HCT116 (cell line): ENCODE data around the gene GRIN2A. TPM values are rescaled to one million over a fixed set of nuclear protein-coding genes. Genes with fewer than 3 reads are reported as not detected.

ENCODE experiments used
- ATAC-seq: fragments of 200-7000 bp; cut with Tn5 transposase; 2 replicates; pipeline ENCODE4 v1.9.1; 2020; ENCODE audit warnings: mild to moderate bottlenecking, moderate library complexity
- BruUV-seq: library from RNA; stranded (reverse); fragments of 400-500 nt; replicated peaks from 2 replicates; lab custom pipeline; 2021; lab: Mats Ljungman, UMichigan
- CTCF ChIA-PET: fragments of 300-600 bp; sonication (Branson Sonifier 250); formaldehyde crosslinking; loops from one replicate; lab custom pipeline; 2021; ENCODE audit warnings: antibody characterized with exemption; lab: Charles Lee
- POLR2A ChIA-PET: fragments of 300-600, 350-600 bp; sonication (Branson Sonifier 250); formaldehyde crosslinking; loops from one replicate; lab custom pipeline; 2021; ENCODE audit warnings: antibody characterized with exemption; lab: Charles Lee
- RAD21 ChIA-PET, 2 experiments: fragments of 300-600 bp; sonication (Branson Sonifier 250); formaldehyde crosslinking; loops; one replicate each; lab custom pipeline; 2023; ENCODE audit warnings: low total read pairs in 2 of 2; ENCODE audit not compliant: uncharacterized antibody in 2 of 2, unreplicated experiment in 2 of 2, low non-redundant PET in 1 of 2; lab: Charles Lee
- DNase-seq: peaks from one replicate; pipeline ENCODE4 v3.0.0-alpha.2; 2010; ENCODE audit warnings: low read depth, low spot score
- H2AFZ ChIP-seq: fragments of 200-600 bp; shearing (Covaris generic), sonication (generic); 2 replicates; pipeline ENCODE4 v1.6.1; 2017; ENCODE audit warnings: low read depth, mixed run types, mixed read lengths, antibody characterized with exemption, low read length; ENCODE audit not compliant: poor library complexity, severe bottlenecking
- H3K27ac ChIP-seq: 2 replicates; pipeline ENCODE4 v1.5.1; 2012; ENCODE audit warnings: low read depth, low read length
- H3K27me3 ChIP-seq: fragments of 200-600 bp; sonication (generic); 2 replicates; pipeline ENCODE4 v1.6.1; 2016; ENCODE audit warnings: mixed run types, low read length, mixed read lengths; ENCODE audit not compliant: insufficient read depth
- H3K36me3 ChIP-seq, 2 experiments: fragments of 200-500 bp in 1 of 2; fragments of 200-600 bp in 1 of 2; sonication (Bioruptor generic) in 1 of 2; sonication (generic) in 1 of 2; 2 replicates each; pipeline versions ENCODE4 v1.5.1 to v1.6.1; 2014 to 2016; ENCODE audit warnings: low read length in 2 of 2, inconsistent platforms in 1 of 2, mixed read lengths in 1 of 2, mixed run types in 1 of 2; ENCODE audit not compliant: insufficient read depth in 2 of 2, control insufficient read depth in 1 of 2
- H3K4me1 ChIP-seq, 2 experiments: fragments of 200-600 bp in 1 of 2; sonication (generic) in 1 of 2; 2 replicates each; pipeline versions ENCODE4 v1.5.1 to v1.6.1; 2012 to 2017; ENCODE audit warnings: low read length in 2 of 2, inconsistent platforms in 1 of 2, mild to moderate bottlenecking in 1 of 2, mixed read lengths in 1 of 2, mixed run types in 1 of 2, moderate library complexity in 1 of 2; ENCODE audit not compliant: insufficient read depth in 2 of 2, control insufficient read depth in 1 of 2
- H3K4me2 ChIP-seq: fragments of 200-600 bp; sonication (generic); 2 replicates; pipeline ENCODE4 v1.6.1; 2017; ENCODE audit warnings: mixed run types, low read length, mixed read lengths
- H3K4me3 ChIP-seq, 2 experiments: fragments of 200-600 bp in 1 of 2; sonication (generic) in 1 of 2; replicated peaks in 1 of 2; 2 replicates each; pipeline ENCODE4 v1.5.1; 2011 to 2016; ENCODE audit warnings: low read length in 2 of 2, control low read depth in 1 of 2, low read depth in 1 of 2, mild to moderate bottlenecking in 1 of 2, mixed read lengths in 1 of 2, mixed run types in 1 of 2
- H3K79me2 ChIP-seq: fragments of 200-600 bp; sonication (generic); 2 replicates; pipeline ENCODE4 v1.6.1; 2017; ENCODE audit warnings: mild to moderate bottlenecking, mixed run types, low read length, moderate library complexity, mixed read lengths; ENCODE audit not compliant: insufficient read depth
- H3K9ac ChIP-seq: fragments of 200-600 bp; sonication (generic); 2 replicates; pipeline ENCODE4 v1.6.1; 2016; ENCODE audit warnings: low read length, mixed read lengths
- H3K9me2 ChIP-seq: fragments of 200-600 bp; sonication (generic), shearing (Covaris generic); 2 replicates; pipeline ENCODE4 v1.6.1; 2017; ENCODE audit warnings: mixed run types, mild to moderate bottlenecking, moderate library complexity; ENCODE audit not compliant: insufficient read depth
- H3K9me3 ChIP-seq, 2 experiments: fragments of 200-500 bp in 1 of 2; fragments of 200-600 bp in 1 of 2; sonication (Bioruptor generic) in 1 of 2; sonication (generic) in 1 of 2; 2 replicates each; pipeline ENCODE4 v1.6.1; 2014 to 2017; ENCODE audit warnings: low read length in 2 of 2, mixed read lengths in 2 of 2, inconsistent platforms in 1 of 2, low read depth in 1 of 2, mild to moderate bottlenecking in 1 of 2, mixed run types in 1 of 2, moderate library complexity in 1 of 2; ENCODE audit not compliant: control insufficient read depth in 1 of 2, insufficient read depth in 1 of 2
- H4K20me1 ChIP-seq: fragments of 200-600 bp; sonication (generic), shearing (Covaris generic); 2 replicates; pipeline ENCODE4 v1.6.1; 2017; ENCODE audit warnings: mixed run types, mild to moderate bottlenecking, moderate library complexity; ENCODE audit not compliant: insufficient read depth
- ATF3 ChIP-seq: IDR thresholded peaks from 2 replicates; pipeline ENCODE4 v1.6.1; 2012
- CBX3 ChIP-seq: IDR thresholded peaks from 2 replicates; pipeline ENCODE4 v1.6.1; 2012; ENCODE audit warnings: low read depth
- CTCF ChIP-seq, 3 experiments: fragments of 200-600 bp in 1 of 3; sonication (generic) in 1 of 3; IDR thresholded peaks in 2 of 3; conservative IDR thresholded peaks in 1 of 3; 2 replicates each; pipeline ENCODE4 v1.5.1; 2012 to 2017; ENCODE audit warnings: low read depth in 2 of 3, low read length in 2 of 3, antibody characterized with exemption in 1 of 3, borderline replicate concordance in 1 of 3, control low read depth in 1 of 3, mild to moderate bottlenecking in 1 of 3, mixed read lengths in 1 of 3, mixed run types in 1 of 3, moderate library complexity in 1 of 3; ENCODE audit not compliant: insufficient read depth in 1 of 3
- EGR1 ChIP-seq: IDR thresholded peaks from 2 replicates; pipeline ENCODE4 v1.6.1; 2012; ENCODE audit warnings: low read depth
- ELF1 ChIP-seq: IDR thresholded peaks from 2 replicates; pipeline ENCODE4 v1.6.1; 2012; ENCODE audit warnings: low read depth, borderline replicate concordance
- EZH2phosphoT487 ChIP-seq: fragments of 200-600 bp; IDR thresholded peaks from 2 replicates; pipeline ENCODE4 v1.6.1; 2018; ENCODE audit warnings: antibody characterized with exemption, borderline replicate concordance
- YY1 ChIP-seq: IDR thresholded peaks from 2 replicates; pipeline ENCODE4 v1.6.1; 2011; ENCODE audit warnings: low read length, low read depth, moderate library complexity, mild to moderate bottlenecking; ENCODE audit not compliant: insufficient replicate concordance; ENCODE audit errors: extremely low read depth
- ZBTB33 ChIP-seq: IDR thresholded peaks from 2 replicates; pipeline ENCODE4 v1.6.1; 2011; ENCODE audit warnings: mild to moderate bottlenecking, low read length, moderate library complexity; ENCODE audit not compliant: insufficient replicate concordance; ENCODE audit errors: extremely low read depth
- ZNF274 ChIP-seq: fragments of 200-500 bp; sonication (Bioruptor generic); IDR thresholded peaks from 2 replicates; pipeline ENCODE4 v1.6.1; 2014; ENCODE audit warnings: mild to moderate bottlenecking, low read depth, low read length, inconsistent platforms
- intact Hi-C: fragments of 100-400 bp; cut with micrococcal nuclease; formaldehyde crosslinking; loops from 2 replicates; pipeline ENCODE4 v1.10.0; 2022
- total RNA-seq: library from RNA; stranded (reverse); gene quantifications from one replicate; pipeline ENCODE4 v1.2.1, GENCODE V29; 2021; ENCODE audit not compliant: unreplicated experiment

The GRIN2A gene
- total RNA-seq, 1 experiment from 2014 or later: 0.02 TPM

GRCh38 chr16:10169031-10169430 lies 13.2 kb downstream of the GRIN2A start:
- Histone ChIP-seq H4K20me1 (no peaks in the 10 kb centered on the region), H2AFZ (no peak overlapping the region), H3K27ac (no peak overlapping the region), H3K36me3 (no peaks in the 10 kb centered on the region)
- RAD21 ChIA-PET: no interaction called here
- DNase-seq: no peak
- no peak for TF ChIP-seq CTCF (IDR thresholded peaks at IDR 0.05 in 2 of 3, conservative IDR thresholded peaks at IDR 0.05 in 1 of 3; ENCODE audit: borderline replicate concordance in 1 of 3, insufficient read depth in 1 of 3, low read depth in 2 of 3, low read length in 2 of 3)
- TF ChIP-seq ATF3: no peak
- TF ChIP-seq EGR1: no peak
- no peak for TF ChIP-seq ZBTB33
- no peak for TF ChIP-seq ZNF274
- no peak for TF ChIP-seq YY1
- TF ChIP-seq ELF1: no peak
- TF ChIP-seq CBX3: no peak
- no peak for TF ChIP-seq EZH2phosphoT487
- TF ChIP-seq, all 23 proteins: peak for 0
- Histone ChIP-seq H3K4me1 (no peaks in the 10 kb centered on the region; a peak in 1 of 4 replicates), H3K9me2 (no peaks in the 10 kb centered on the region), H3K9me3 (no peaks in the 10 kb centered on the region), H3K4me3 (no peak overlapping the region), H3K4me2 (no peak overlapping the region), H3K9ac (no peak overlapping the region), H3K27me3 (peaks cover 28% of the 10 kb centered on the region), H3K79me2 (no peaks in the 10 kb centered on the region)
- CTCF ChIA-PET: no interaction called here
- ATAC-seq: no peak
- POLR2A ChIA-PET: no interaction called here
- BruUV-seq: no TSS peak
- intact Hi-C loops: no loop called here
